ENCODE results near the gene HAUS7. TPM values are rescaled to one million over a fixed set of nuclear protein-coding genes. Genes with fewer than 3 reads are reported as not detected.
A peak's percentile ranks its signal among the peaks of the same experiment; 100 is the strongest.

The HAUS7 gene
- total and polyA plus RNA-seq, 7 donors = 15.0 to 37.8 (median 23.9) TPM

DNA sequence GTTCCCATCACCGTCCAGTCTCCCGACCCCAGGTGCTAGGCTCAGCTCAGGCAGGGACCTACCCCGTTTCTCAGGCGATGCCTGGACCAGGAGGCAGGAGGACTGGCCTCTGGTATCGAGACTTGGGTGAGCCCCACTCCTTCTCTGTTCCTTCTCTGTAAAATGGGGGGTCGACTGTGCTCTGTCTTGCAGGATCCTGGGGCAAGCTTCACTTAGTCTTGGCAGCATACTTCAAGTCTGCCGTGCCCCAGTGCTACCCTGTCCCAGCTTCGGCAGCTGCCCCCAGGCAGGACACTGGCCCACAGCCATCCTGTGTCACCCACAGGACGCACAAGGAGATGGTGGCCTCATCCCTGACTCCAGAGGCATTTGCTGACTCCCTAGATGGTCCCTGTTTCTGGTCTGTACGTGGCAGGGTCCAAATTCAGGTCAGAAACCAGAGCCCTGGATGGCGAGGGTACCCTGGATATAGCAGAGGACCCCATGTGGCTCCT lies 7.0 kb upstream of the HAUS7 start:
- WGBS, 2 donors = 66 to 75% methylated on average over 11 of the region's 11 CpGs
- H3K4me3 ChIP-seq = no peak overlapping the region
- TF ChIP-seq, protein P1, sequence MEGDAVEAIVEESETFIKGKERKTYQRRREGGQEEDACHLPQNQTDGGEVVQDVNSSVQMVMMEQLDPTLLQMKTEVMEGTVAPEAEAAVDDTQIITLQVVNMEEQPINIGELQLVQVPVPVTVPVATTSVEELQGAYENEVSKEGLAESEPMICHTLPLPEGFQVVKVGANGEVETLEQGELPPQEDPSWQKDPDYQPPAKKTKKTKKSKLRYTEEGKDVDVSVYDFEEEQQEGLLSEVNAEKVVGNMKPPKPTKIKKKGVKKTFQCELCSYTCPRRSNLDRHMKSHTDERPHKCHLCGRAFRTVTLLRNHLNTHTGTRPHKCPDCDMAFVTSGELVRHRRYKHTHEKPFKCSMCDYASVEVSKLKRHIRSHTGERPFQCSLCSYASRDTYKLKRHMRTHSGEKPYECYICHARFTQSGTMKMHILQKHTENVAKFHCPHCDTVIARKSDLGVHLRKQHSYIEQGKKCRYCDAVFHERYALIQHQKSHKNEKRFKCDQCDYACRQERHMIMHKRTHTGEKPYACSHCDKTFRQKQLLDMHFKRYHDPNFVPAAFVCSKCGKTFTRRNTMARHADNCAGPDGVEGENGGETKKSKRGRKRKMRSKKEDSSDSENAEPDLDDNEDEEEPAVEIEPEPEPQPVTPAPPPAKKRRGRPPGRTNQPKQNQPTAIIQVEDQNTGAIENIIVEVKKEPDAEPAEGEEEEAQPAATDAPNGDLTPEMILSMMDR (IDR thresholded peaks at IDR 0.05) = no peak
- no peak for TF ChIP-seq POLR2AphosphoS5 (IDR thresholded peaks at IDR 0.05)
- no peak for TF ChIP-seq EP300 (IDR thresholded peaks at IDR 0.05)
- TF ChIP-seq POLR2A (IDR thresholded peaks at IDR 0.05) = no peak
- no peak for DNase-seq
- H3K4me1 ChIP-seq = peaks cover 0 to 6% (median 0%) of the 10 kb centered on the region in 4 donors
- no peaks in the 10 kb centered on the region for H3K36me3 ChIP-seq
- no peaks in the 10 kb centered on the region for H3K27me3 ChIP-seq
- no peaks in the 10 kb centered on the region for H3K9me3 ChIP-seq
- intact Hi-C loops (cut with DNase I) = loop anchor here (10.0 kb wide), 1 partner anchor 143 kb away; the partner anchor contains the start of gene ZNF275
- H3K27ac ChIP-seq = peak overlapping the region in 2 of 4 donors; percentile 6 to 12

DNA sequence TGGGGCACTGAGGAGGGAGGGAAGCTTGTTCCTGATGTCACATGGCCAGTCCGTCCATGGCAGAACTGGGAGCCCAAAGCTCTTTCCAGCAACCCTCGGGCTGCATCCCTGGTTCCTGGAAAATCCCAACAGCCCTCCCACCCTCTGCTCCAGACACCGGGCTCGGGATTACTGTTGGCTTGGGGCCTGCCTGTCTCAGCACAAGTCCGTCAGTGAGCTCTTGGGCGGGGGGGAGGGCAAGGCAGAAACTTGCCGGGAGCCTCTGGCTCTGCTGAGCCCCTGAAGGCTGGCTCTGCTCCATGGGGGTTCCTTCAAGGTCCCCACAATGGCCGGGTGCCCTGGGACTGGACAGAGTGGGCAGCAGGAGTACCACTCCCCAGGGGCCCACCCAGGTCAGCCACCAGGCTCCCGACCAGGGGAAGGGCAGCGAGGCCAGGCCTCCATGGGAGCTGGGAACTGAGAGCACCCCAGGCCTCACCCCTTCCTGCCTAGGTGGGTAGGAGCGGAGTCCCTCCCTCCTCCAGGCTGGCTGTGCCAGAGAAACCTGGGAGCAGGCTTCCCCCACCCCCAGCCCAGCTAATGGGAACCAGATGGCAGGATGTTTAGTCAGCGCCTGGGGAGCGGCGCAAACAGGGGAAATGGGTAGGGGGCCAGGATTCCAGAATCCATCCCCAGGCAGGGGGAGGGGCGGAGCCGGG lies 6.4 kb upstream of the HAUS7 start:
- intact Hi-C loops (cut with DNase I) = loop anchor here (10.0 kb wide), 1 partner anchor 142 kb away; the partner anchor contains the start of gene ZNF275
- Histone ChIP-seq H3K4me1 (peaks cover 0 to 6% (median 0%) of the 10 kb centered on the region in 4 donors), H3K36me3 (no peaks in the 10 kb centered on the region), H3K27ac (peak overlapping the region in 3 of 4 donors; percentile 12 to 37 (median 23)), H3K27me3 (no peaks in the 10 kb centered on the region), H3K4me3 (no peak overlapping the region), H3K9me3 (no peaks in the 10 kb centered on the region)
- no peak for DNase-seq
- 73 to 76% methylated on average over 16 of the region's 16 CpGs for WGBS, 2 donors
- TF ChIP-seq POLR2AphosphoS5 (IDR thresholded peaks at IDR 0.05) (no peak), EP300 (IDR thresholded peaks at IDR 0.05) (no peak)

GRCh38 chrX:153475751-153476281 lies 5.4 kb upstream of the HAUS7 start:
- H3K4me1 ChIP-seq = peaks cover 0 to 6% (median 0%) of the 10 kb centered on the region in 4 donors

DNA sequence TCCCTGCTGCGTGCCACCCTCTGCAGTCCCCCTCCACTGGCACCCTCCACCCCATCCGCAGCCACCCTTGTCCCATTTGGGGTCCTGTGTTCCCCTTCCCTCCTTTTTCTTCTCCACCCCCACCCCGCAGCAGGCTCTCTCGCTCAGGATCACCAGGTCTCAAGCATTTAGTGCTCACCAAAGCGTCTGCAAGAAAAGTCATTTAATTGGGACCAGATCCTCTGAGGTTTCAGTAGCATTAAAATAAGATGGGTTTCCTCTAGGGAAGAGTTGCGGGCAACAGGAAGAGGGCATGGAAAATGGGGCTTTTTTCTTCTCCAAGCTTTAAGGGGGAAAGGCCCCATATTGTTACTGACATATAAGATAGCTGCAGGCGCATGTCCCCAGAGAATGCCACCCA lies 4.9 kb upstream of the HAUS7 start:
- H3K4me3 ChIP-seq = peak overlapping the region in 2 of 4 donors; percentile 34 to 39
- no peaks in the 10 kb centered on the region for H3K27me3 ChIP-seq
- intact Hi-C loops (cut with DNase I) = loop anchor here (10.0 kb wide), 1 partner anchor 140 kb away; the partner anchor contains the start of gene ZNF275
- peaks cover 0 to 6% (median 0%) of the 10 kb centered on the region in 4 donors for H3K4me1 ChIP-seq
- TF ChIP-seq, protein P1 (IDR thresholded peaks at IDR 0.05) = no peak
- no peak for TF ChIP-seq POLR2A (IDR thresholded peaks at IDR 0.05)
- no peak for TF ChIP-seq POLR2AphosphoS5 (IDR thresholded peaks at IDR 0.05)
- no peak for TF ChIP-seq EP300 (IDR thresholded peaks at IDR 0.05)
- no peaks in the 10 kb centered on the region for H3K9me3 ChIP-seq
- WGBS, 2 donors = 79 to 92% methylated on average over 7 of the region's 7 CpGs
- peak overlapping the region in 3 of 4 donors; percentile 23 to 56 (median 31) for H3K27ac ChIP-seq
- no peak for DNase-seq
- H3K36me3 ChIP-seq = no peaks in the 10 kb centered on the region

More at GRCh38 chrX:153475751-153476281, 5.4 kb upstream of the HAUS7 start:
- Histone ChIP-seq H3K27ac (peak overlapping the region in 1 of 4 donors; percentile 23), H3K27me3 (no peaks in the 10 kb centered on the region), H3K9me3 (no peaks in the 10 kb centered on the region), H3K4me3 (no peak overlapping the region), H3K36me3 (no peaks in the 10 kb centered on the region)
- intact Hi-C loops (cut with DNase I) = loop anchor here (10.0 kb wide), 1 partner anchor 141 kb away; the partner anchor contains the start of gene ZNF275
- TF ChIP-seq EP300 (IDR thresholded peaks at IDR 0.05) (no peak), POLR2A (IDR thresholded peaks at IDR 0.05) (no peak)
- 73 to 90% methylated on average over 11 of the region's 11 CpGs for WGBS, 2 donors
- DNase-seq = no peak

DNA sequence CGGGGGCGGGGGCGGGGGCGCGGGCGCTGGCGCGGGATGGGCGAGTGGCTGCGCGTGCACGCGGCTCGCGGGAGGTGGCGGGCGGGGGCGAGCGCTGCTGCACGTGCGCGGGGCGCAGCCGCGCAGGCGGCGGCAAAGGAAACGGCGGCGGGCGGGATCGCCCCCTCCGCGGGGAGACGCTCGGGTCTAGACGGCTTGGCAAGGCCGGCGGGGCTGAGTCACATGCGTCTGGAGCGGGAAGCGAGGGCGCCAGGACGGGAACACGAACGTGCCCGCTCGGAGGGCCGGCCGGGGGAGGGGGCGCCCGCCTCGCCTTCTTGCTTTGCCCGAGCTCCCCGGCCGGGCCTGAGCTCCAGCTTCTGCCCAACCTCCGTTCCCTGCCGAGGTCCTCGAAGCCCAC lies 4.3 kb upstream of the HAUS7 start:
- TF ChIP-seq, protein P1 (IDR thresholded peaks at IDR 0.05) = no peak
- TF ChIP-seq POLR2AphosphoS5 (IDR thresholded peaks at IDR 0.05) = peak in 1 of 4 donors; percentile 38
- 1% methylated on average over 59 of the region's 59 CpGs for WGBS, 2 donors
- Histone ChIP-seq H3K4me1 (peaks cover 0 to 7% (median 2%) of the 10 kb centered on the region in 4 donors), H3K27ac (peak overlapping the region in 3 of 4 donors; percentile 23 to 56 (median 31)), H3K9me3 (no peaks in the 10 kb centered on the region), H3K27me3 (peaks cover 0 to 2% (median 0%) of the 10 kb centered on the region in 3 donors), H3K36me3 (no peaks in the 10 kb centered on the region), H3K4me3 (peak overlapping the region in 3 of 4 donors; percentile 27 to 39 (median 34))
- intact Hi-C loops (cut with DNase I) = loop anchor here (5.0 to 10.0 kb wide), 2 partner anchors 140 to 532 kb away; partner anchors contain the start of gene ZNF275
- DNase-seq = peak; percentile 87
